Stimulated activated CD8-positive, alpha-beta memory T cell treated with anti-CD3 and anti-CD28 coated beads, Interleukin-15, amount 100 ng/mL, for 1 hour (primary cell): ENCODE results near the gene HSPB8.
"Not testable (repeated sequence)": the region's sequence is repeated elsewhere in the genome, so short reads cannot be mapped to it uniquely, and the experiment has no call there.

ENCODE experiments used
- DNase-seq: peaks from one replicate; pipeline ENCODE4 v3.0.0-alpha.2; 2020; ENCODE audit warnings: low read depth

Gene HSPB8

DNA sequence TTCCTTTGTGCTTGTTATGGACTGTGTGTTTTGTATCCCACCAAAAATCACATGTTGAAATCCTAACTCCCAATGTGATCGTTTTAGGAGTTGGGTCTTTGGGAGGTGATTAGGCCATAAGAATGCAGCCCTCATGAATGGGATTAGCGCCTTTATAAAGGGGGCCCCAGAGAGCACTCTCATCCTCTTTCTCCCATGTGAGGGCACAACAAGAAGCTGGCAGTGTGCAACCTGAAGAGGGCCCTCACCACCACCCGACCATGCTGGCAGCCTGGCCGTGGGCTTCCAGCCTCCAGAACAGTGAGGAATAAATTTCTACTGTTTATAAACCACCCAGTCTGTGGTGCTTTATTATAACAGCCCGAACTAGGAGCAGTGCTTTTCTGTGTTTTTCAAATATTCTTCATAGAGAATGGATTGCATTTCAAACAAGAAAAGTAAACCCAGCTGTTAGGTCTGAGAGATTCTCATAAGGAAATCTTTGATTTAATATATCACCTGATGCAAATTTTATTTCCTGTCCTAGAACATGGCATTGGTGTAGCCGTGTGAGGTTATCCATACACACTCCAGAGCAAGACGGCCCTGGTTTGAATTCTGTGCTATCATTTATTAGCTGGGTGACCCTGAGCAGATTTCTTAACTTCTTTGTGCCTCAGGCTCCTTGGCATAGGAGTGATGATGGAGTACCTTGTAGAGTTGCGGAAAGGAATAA lies 27.8 kb downstream of the HSPB8 start:
- DNase-seq: no peak

DNA sequence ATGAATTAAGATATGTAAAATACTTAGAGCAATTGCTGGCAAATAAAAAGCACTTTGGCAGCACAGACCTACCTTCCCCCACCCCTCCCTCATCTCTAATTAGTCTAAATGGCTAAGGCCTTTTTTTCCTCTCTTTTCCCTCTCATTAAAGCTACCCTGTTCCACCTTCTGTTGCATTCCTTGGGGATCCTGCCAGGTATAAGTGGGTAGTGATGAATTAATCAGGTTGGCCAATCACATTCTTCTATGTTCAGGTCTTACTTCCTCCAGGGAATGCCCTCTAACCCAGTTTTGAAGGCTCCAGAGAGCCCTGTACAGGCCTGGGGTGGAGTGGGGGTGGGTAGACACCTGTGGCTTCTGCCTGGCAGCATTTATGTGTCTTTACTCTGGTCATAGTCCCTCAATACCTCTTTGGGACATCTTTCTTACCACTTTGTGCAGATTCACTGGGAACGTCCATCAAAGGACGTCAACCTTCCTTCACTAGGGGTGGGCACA lies 28.4 kb downstream of the HSPB8 start:
- DNase-seq: no peak

DNA sequence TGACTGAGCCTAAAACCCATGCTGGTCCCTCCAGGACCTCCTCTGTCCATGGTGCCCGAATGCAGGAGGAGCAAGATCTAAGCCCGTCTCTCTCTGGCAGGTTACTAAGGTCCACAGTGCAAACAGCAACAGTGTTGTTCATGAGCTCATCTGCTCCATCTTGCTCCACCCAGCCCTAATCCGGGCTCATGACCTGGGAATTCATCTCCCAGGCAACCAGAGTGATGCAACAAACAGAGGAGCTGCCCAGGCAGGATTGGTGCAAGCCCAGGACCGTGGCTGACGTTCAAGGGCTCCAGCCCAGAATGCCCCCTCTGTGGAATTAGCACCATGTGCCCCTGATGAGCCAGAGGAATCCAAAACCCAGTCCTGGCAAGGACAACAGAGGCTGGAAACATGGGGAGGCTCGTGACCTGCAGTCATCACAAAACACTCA lies 29.9 kb downstream of the HSPB8 start:
- DNase-seq: no peak

DNA sequence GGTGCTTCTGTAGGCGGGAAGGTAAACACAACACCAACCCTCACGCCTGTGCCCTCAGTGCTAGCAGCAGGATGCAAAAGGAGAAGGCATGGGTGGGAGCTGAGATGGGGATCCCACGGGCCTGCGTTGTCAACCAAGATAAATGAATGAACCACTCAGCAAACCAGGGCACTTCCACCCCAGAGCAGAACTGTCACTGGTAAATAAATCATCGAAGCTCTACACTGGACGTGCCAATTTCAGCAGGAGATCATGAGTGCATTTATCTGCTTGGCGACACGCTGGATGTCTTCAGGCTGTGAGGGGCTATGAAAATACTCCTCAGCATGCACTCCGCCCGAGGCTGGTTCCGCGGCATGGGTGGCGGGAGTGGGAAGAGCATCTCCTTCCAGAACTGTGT lies 33.2 kb downstream of the HSPB8 start:
- DNase-seq: no peak

DNA sequence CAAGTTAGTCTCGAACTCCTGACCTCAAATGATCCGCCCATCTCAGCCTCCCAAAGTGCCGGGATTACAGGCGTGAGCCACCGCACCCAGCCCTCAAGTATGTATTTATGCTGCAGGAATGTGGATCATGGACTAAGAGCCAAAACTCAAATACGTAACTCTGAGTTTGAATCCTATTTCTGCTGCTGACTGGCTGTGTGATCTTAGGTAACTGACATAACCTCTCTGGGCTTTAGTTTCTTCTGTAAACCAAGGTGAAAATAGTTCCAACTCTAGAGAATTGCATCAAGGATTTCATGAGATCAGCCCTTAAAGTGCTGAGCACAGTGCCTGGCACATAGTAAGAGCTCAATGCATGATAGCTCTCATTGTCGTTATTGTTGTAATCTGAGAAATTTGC lies 37.4 kb downstream of the HSPB8 start:
- DNase-seq: no peak

DNA sequence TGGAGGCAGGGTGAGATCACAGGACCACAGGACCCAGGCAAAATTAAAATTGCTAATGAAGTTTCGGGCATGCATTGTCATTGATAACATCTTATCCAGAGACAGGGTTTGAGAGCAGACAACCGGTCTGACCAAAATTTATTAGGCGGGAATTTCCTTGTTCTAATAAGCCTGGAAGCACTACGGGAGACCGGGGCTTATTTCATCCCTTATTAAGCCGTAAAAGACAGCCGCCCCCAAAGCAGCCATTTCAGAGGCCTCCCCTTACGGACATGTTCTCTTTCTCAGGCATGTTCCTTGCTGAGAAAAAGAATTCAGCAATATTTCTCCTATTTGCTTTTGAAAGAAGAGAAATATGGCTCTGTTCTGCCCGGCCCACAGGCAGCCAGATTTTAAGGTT lies 40.1 kb downstream of the HSPB8 start:
- DNase-seq: not testable (repeated sequence)

DNA sequence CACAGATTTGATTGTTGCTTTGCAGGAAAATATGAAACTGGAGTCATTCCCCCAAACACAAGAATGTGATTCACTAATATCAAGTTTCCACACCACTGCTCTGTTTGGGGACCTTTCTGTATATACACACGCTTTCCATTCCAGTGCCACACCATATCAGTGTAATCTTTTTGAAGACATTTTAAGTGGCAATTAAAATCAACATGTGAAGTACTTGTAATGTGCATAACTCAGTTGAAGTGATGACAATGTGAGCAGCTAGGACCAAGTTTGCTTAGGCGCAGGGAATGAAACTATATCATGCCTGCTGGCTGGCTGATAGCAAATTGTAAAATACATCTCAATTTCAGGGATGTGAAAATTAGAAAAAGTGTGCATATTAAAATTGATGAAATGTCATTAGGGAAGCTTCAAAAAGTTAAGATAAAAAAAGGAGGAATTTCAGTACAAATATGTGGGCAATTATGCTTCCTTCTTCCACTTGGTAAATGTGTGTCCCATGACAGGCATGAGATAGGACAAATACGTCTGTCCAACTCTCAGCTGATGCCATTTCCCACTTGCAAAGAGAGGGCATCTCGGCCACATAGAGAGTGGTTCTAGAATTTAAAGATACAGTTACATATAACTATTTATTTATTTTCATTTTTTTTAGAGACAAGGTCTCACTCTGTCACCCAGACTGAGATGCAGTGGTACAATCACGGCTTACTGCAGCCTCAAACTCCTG lies 43.7 kb downstream of the HSPB8 start:
- no peak for DNase-seq

DNA sequence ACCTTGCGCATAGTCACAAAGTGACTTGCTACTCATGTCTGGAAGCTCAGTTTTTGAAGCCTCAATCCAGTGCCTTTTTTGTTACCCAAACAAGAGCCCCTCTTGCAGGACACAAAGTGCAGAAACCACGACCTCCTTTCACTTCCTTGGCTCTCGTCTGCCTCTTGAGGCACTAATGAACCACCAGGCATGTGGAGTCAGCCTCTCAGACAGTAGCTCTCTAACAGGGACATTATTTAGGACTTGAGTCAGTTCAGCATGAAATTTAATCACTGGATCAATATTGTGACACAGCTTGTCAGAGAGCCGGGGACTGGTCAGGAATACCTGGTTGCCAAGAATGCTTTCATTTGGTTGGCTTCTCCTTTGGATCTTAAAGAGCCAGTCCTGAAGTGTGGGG lies 46.7 kb downstream of the HSPB8 start:
- no peak for DNase-seq

DNA sequence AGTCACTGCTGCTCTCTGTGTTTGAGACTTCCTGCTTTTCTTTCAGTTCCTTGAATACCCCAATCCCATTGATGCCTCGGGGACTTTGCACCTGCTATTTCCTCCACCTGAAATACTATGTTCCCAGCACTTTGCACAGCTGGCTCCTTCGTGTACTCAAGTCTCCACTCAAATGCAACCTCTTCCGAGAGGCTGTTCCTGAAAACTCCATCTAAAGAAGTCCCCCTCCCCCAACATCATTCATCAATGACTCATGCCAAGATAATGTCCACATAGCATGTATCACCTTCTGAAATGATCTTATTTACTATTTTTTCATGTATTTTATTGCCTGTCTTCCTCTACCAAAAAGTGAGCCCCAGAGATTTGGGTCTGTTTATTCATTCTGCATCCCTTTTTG lies 48.6 kb downstream of the HSPB8 start:
- no peak for DNase-seq

DNA sequence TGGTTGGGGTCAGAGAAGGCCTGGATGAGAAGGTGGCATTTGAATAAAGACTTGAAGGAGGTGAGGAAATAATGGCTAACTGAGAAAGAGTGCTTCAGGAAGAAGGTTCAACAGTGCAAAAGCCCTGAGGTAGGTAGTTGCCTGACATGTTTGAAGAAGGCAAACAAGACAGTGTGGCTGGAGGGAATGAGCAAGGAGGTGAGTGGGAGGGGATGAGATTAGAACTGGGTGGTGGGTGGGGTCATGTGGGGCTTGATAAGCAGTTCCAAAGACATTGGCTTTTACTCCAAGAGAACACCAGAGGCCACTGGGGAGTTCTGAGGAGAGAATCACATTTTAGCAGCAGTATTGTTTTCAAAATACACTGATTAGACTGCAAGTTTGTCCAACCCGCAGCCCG lies 50.5 kb downstream of the HSPB8 start:
- DNase-seq: no peak

DNA sequence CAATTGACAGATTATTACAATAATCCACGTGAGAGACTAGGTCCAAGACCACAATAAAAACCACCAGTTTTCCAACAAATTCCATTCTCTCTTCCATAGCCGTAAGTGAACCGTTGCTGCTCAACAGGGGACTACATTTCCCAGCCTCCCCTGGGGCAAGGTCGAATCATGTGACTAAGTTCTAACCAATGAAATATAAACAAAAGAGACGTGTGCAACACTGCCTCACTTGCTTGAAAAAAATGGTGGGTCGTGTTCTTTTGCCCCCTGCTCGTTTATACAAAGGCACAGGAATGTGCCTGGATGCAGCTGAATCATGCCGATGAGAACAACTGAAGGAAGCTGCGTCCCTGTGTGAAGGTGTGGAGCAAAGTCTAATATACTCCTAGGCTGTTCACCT lies 51.1 kb downstream of the HSPB8 start:
- DNase-seq: no peak

DNA sequence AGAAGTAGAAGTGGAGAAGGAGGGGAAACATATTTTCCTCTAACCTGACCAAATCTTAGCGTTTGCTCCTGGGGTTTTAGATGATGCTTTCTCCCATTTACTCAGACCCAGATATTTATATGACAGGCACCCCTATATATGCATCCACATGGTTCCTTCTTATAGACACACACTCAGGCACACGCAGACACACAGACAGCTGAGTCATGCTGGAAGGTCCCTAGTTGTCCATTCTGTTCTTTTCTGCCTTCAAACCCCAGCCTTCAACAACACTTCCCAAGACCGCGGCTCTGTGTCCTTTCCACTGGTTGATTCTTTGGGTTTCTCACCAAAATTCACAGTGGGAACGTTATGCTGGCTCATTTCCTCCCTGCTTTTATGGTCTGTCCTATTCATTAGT lies 52.1 kb downstream of the HSPB8 start:
- no peak for DNase-seq

DNA sequence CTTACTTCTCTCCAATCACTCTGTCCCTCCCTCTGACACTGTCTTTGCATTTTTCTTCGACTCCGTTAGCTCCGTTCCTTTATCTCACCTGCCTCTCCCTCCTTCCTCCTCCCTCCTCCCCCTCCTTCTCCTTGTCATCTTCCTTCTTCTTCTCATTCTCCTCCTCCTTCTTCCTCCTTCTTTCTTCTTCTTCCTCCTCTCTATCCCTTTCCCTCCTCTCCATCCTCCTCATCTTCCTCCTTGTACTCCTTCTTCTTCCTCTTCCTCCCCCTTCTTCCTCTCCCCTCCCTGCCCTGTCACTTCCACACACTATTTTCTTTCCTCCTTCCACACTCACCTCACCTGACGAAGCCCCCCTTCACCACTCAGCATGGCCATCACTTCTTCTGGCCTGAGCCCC lies 53.0 kb downstream of the HSPB8 start:
- DNase-seq: no peak

DNA sequence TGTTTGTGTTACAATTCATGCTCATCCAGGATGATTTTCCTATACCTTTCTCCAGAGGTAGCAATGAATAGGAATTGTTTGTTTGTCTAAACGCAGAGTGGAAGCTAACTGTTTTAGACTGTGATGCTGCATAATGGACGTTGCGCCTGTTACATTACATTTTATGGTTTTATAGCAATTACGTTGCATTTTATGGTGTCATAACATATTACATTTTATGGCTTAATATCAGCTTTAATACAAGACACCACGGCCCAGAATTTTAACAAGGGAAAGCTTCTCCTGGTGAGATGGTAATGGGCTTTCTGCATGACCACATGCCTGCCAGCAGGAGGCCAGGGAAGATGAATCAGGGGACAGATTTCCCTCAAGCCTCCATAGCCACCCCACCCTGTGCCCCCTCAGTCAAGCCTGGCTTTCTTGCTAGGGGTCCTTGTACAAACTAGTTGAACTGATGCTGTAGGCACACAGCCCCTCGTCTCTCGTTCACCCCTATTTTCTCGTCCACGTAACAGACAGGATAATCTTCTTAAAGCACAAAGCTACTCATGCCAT lies 56.5 kb downstream of the HSPB8 start:
- DNase-seq: no peak

DNA sequence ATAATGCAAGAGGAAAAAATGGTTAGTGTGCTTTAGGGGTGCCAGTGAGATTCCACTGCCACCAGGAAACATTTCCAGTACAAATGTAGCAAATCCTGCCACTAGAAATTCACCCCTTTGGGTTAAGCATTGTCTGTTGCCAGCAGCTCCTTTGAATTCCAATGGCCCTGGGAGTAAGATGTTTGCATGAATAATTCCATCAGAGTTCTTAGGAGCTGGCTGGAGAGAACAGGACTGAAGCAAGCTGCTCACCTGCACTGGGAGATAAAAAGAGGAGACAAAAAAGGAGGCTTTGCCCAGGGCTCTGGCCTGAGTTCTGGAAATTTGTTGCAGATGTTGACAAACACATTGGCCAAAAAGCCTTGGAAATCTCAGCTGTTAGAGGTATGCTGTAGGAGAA lies 57.6 kb downstream of the HSPB8 start:
- DNase-seq: no peak

DNA sequence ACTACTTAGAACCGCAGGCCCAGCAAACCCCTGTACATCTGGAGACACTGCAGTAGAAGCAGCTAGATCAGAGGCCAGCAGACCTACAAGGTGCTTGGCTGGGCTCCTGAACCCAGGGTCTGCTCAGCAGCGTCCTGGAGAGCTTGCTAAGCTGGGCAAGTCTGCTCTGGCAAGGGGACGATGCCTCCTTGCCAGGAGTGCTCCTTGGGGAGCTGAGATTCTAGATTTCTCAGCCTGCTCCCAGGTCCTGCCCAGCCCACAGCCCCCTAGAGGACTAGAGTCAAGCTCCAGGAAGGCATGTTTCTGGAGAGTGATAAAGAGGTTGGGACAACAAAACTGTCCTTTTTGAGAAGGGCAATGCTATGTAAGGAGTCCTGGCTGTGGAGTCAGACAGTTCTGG lies 60.3 kb downstream of the HSPB8 start:
- DNase-seq: no peak

DNA sequence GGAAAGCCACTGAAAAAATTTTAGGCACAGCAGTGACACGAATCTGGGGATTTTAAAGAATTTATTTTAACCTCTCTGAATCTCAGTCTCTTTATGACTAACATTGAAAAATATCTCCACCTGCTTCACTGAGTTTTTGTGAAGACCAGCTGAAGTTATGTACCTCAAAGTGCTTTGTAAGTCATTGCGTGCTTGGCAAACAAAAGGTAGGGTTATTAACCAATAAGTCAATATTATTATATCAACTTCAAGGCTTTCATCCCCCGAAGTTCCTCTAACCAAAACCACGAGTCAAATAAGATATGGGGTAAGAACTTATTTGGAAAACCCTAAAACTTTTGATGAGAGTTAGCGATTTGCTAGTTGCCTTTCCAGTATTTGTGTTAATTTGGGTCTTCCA lies 62.3 kb downstream of the HSPB8 start:
- DNase-seq: no peak

DNA sequence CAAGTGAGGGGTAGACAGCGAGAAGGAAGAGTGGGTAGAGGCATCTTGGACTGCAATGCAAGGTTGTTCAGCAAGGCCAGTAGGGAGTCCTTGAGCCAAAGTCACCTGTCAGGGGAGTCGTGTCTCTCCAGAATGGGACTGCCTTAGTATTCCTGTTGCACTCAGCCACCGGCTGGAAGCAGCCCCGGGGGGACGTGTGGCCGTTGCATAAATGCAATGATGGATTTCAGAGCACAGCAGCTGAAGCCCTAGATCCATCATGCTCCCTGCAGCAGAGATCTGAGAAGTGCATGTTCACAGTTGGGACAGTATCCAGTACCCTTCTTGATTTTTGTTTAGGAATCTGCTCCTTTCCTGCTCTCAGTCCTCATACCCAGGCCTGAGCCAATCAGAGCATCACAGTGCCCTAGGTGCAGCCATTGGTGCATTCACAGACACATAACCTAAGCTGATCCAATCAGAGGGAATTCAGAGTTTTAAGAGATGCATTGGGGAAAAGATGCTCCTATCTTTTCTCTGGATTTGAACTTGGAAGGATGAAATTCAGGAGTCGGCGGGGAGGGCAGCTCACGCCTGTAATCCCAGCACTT lies 62.9 kb downstream of the HSPB8 start:
- DNase-seq: no peak
